GM18867 (cell line): ENCODE measurements around the gene ODR4.
"Not testable (repeated sequence)": the region's sequence is repeated elsewhere in the genome, so short reads cannot be mapped to it uniquely, and the experiment has no call there.

Experiments used
- ATAC-seq: cut with Tn5 transposase; IDR thresholded peaks from one replicate; pipeline ENCODE4 v1.9.1; 2021; ENCODE audit warnings: mild to moderate bottlenecking, moderate library complexity; ENCODE audit not compliant: unreplicated experiment

Gene ODR4

GRCh38 chr1:186420923-186421322, 45.3 kb downstream of the ODR4 start:
- peak; percentile 95 for ATAC-seq

GRCh38 chr1:186421446-186421845, 45.8 kb downstream of the ODR4 start:
- no peak for ATAC-seq

GRCh38 chr1:186424539-186424938, 48.9 kb downstream of the ODR4 start:
- ATAC-seq, result no peak

GRCh38 chr1:186426118-186426517, 50.5 kb downstream of the ODR4 start:
- no peak for ATAC-seq

- ATAC-seq, result no peak
Measured at GRCh38 chr1:186429017-186429416, 53.4 kb downstream of the ODR4 start.

- ATAC-seq, result no peak
Measured at GRCh38 chr1:186435336-186435735, 59.7 kb downstream of the ODR4 start.

- ATAC-seq, result no peak
Measured at GRCh38 chr1:186438567-186438966, 62.9 kb downstream of the ODR4 start.

GRCh38 chr1:186440584-186440983, 64.9 kb downstream of the ODR4 start:
- no peak for ATAC-seq

- ATAC-seq, result no peak
Measured at GRCh38 chr1:186442651-186443375, 67.2 kb downstream of the ODR4 start.

- no peak for ATAC-seq
Measured at GRCh38 chr1:186443638-186444037, 68.0 kb downstream of the ODR4 start.

GRCh38 chr1:186446152-186446551, 70.5 kb downstream of the ODR4 start:
- no peak for ATAC-seq

GRCh38 chr1:186454981-186455380, 79.3 kb downstream of the ODR4 start:
- ATAC-seq, result no peak

- ATAC-seq, result no peak
Measured at GRCh38 chr1:186456729-186457255, 81.2 kb downstream of the ODR4 start.

GRCh38 chr1:186459161-186459560, 83.5 kb downstream of the ODR4 start:
- ATAC-seq, result not testable (repeated sequence)

GRCh38 chr1:186461014-186461413, 85.4 kb downstream of the ODR4 start, which contains the start of gene PDC:
PDC (minus strand) TSS chr1:186461114; CDS start chr1:186449459, 11,655 bp downstream.
- no peak for ATAC-seq

- no peak for ATAC-seq
Measured at GRCh38 chr1:186463511-186463910, 87.9 kb downstream of the ODR4 start.

- no peak for ATAC-seq
Measured at GRCh38 chr1:186463926-186464325, 88.3 kb downstream of the ODR4 start.

GRCh38 chr1:186465491-186465890, 89.9 kb downstream of the ODR4 start:
- not testable (repeated sequence) for ATAC-seq

- ATAC-seq, result no peak
Measured at GRCh38 chr1:186465946-186466345, 90.3 kb downstream of the ODR4 start.
